Bronchial epithelial cell (primary cell): ENCODE data around the gene RAI1. TPM values are rescaled to one million over a fixed set of nuclear protein-coding genes. Genes with fewer than 3 reads are reported as not detected.

Source experiments
- DNase-seq: peaks from one replicate; pipeline ENCODE4 v3.0.0-alpha.2; 2010; ENCODE audit warnings: low read depth
- FAIRE-seq: peaks from 2 replicates; lab custom pipeline; 2011; peaks lifted over from hg19 to GRCh38; lab: Jason Lieb, UNC
- H3K27me3 ChIP-seq: 2 replicates; pipeline ENCODE4 v1.5.1; 2011; ENCODE audit warnings: low read length; ENCODE audit not compliant: control insufficient read depth, insufficient read depth
- H3K36me3 ChIP-seq: 2 replicates; pipeline ENCODE4 v1.5.1; 2011; ENCODE audit warnings: low read length; ENCODE audit not compliant: control insufficient read depth, insufficient read depth
- H3K4me3 ChIP-seq: 2 replicates; pipeline ENCODE4 v1.5.1; 2011; ENCODE audit warnings: mild to moderate bottlenecking, low read depth, low read length, control low read depth
- CTCF ChIP-seq: IDR thresholded peaks from 2 replicates; pipeline ENCODE4 v1.5.1; 2011; ENCODE audit warnings: mild to moderate bottlenecking, moderate library complexity, low read length, control low read depth, inconsistent platforms; ENCODE audit not compliant: insufficient read depth, severe bottlenecking
- total RNA-seq: library from RNA; depleted of rRNA; stranded (reverse); fragments of >200 nt; gene quantifications from 2 replicates; pipeline ENCODE4 v1.2.1, GENCODE V29; 2014

The RAI1 gene
- total RNA-seq, 1 donor from 2014 or later, result 7.4 TPM

GRCh38 chr17:17813725-17814095 lies 132.5 kb downstream of the RAI1 start:
- Histone ChIP-seq H3K27me3 (no peaks in the 10 kb centered on the region), H3K36me3 (peaks cover 50% of the 10 kb centered on the region), H3K4me3 (no peak overlapping the region)
- TF ChIP-seq CTCF, result no peak
- DNase-seq (no peak), FAIRE-seq (no peak)

GRCh38 chr17:17814162-17815061 lies 133.2 kb downstream of the RAI1 start:
- Histone ChIP-seq H3K4me3 (no peak overlapping the region), H3K36me3 (peaks cover 56% of the 10 kb centered on the region), H3K27me3 (no peaks in the 10 kb centered on the region)
- no peak for FAIRE-seq
- DNase-seq, result no peak
- TF ChIP-seq CTCF, result no peak

- Histone ChIP-seq H3K27me3 (no peaks in the 10 kb centered on the region), H3K4me3 (no peak overlapping the region), H3K36me3 (peaks cover 61% of the 10 kb centered on the region)
- no peak for FAIRE-seq
- no peak for TF ChIP-seq CTCF
- no peak for DNase-seq
Observed at GRCh38 chr17:17815062-17815406, 133.8 kb downstream of the RAI1 start.

DNA sequence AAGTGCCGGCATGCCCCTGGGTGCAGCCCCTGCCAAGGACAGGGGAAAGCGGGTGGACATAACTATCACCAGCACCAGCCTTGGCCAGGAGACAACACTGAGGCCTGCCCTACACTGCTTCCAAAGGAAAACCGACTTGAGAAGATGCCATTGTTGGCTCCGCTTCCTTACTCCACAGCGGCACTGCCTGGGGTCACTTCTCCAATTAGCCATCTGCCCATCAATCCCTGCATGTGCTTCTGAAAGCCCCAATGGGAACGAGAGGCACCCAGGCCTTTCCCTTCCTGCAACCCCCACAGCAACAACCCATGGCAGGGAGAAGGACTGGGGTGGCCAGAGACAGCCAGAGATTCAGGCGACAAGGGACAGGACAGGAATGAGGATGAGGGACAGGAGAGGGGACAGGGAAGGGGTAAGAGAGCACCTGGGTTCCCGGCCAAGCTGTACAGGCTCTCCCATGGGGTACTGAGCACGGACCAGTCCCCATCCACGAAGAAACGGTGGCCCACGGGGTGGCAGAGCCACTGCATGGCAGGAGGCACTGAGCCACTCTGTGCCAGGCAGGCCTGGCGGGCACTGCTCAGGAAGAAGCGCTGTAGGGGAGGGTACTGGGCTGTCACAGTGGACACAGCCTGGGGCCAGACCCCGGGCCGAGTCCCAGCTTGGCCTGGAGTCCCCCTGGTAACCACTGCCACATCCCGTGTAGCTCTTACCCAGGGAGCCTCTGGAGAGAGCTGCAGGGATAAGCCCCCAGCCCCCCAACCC lies 134.4 kb downstream of the RAI1 start:
- TF ChIP-seq CTCF, result no peak
- DNase-seq (no peak), FAIRE-seq (no peak)
- H3K4me3 ChIP-seq, result no peak overlapping the region
- peaks cover 64% of the 10 kb centered on the region for H3K36me3 ChIP-seq
- no peaks in the 10 kb centered on the region for H3K27me3 ChIP-seq

GRCh38 chr17:17816240-17816814 lies 135.1 kb downstream of the RAI1 start:
- peaks cover 65% of the 10 kb centered on the region for H3K36me3 ChIP-seq
- DNase-seq (no peak), FAIRE-seq (no peak)
- no peaks in the 10 kb centered on the region for H3K27me3 ChIP-seq
- TF ChIP-seq CTCF, result no peak
- no peak overlapping the region for H3K4me3 ChIP-seq
